Measurements from ENCODE around the gene RTCB.
"Not testable (repeated sequence)": the region's sequence is repeated elsewhere in the genome, so short reads cannot be mapped to it uniquely, and the experiment has no call there.

Gene RTCB

DNA sequence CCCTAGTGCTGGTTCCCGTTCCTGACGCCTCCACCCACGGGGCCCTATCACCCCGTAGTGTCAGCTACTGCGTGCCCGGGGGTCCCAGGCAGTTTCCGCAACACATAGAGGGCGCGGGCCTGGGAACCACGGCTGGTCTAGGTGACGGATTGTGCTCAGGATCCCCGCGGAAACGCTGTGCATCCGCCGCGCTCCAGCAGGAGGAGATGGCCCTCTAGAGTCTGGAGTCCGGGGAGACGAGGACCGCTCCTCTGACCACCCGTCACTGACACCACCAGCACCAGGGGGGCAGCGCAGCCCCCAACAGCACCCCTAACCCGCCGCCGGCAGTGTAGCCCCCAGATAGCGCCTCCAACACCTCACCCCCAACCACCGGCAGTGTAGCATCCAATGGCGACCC lies 58.8 kb downstream of the RTCB start:
- CTCF ChIA-PET = no interaction called here
- H3K4me3 ChIP-seq (ENCODE audit: low read depth, low read length) = no peak overlapping the region
- POLR2A ChIA-PET = no interaction called here
- TF ChIP-seq CTCF (IDR thresholded peaks at IDR 0.05; ENCODE audit: insufficient read depth, low read length, missing control alignments) = no peak
- DNase-seq (ENCODE audit: low read depth, low spot score) = no peak

DNA sequence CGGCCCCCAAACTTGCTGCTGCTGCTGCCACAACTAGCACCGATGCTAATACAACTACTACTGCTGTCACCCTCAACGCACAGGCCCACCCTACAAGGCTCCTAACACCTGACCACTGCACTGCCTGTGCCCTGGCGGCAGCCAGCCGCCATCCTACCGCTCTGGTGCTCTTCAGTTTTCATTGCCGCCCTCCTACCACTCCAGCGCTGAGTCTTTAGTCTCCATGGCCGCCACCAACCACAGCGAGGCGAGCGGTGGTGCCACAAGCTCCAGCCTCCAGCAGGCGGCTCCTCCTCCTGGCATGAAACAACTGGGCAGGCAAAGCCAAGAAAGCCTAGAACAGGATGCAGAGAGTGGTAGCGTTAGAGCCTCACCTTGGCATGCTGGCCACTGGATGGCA lies 59.4 kb downstream of the RTCB start:
- CTCF ChIA-PET = no interaction called here
- TF ChIP-seq CTCF (IDR thresholded peaks at IDR 0.05; ENCODE audit: insufficient read depth, low read length, missing control alignments) = no peak

DNA sequence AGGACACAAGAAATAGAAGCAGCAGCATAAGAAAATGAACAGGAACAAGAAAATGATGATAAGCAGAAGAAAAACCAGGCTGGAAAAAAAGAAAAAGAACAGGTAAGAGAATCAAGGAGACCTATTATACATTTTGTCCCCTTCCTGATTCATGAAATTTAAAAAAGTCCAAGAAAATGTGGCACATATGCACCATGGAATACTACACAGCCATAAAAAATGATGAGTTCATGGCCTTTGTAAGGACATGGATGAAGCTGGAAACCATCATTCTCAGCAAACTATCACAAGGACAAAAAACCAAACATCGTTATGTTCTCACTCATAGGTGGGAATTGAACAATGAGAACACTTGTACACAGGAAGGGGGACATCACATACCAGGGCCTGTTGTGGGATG lies 60.2 kb downstream of the RTCB start:
- H3K4me3 ChIP-seq (ENCODE audit: low read depth, low read length); CTCF ChIA-PET; DNase-seq (ENCODE audit: low read depth, low spot score); POLR2A ChIA-PET: not testable (repeated sequence)

More for the DNA sequence above, 59.4 kb downstream of the RTCB start:
- no peak for DNase-seq (ENCODE audit: low read depth, low spot score)
- no peak overlapping the region for H3K4me3 ChIP-seq (ENCODE audit: low read depth, low read length)
- POLR2A ChIA-PET = no interaction called here

- ChIA-PET CTCF (no interaction called here), POLR2A (no interaction called here)
- H3K4me3 ChIP-seq (ENCODE audit: low read depth, low read length) = no peak overlapping the region
- DNase-seq (ENCODE audit: low read depth, low spot score) = no peak
- no peak for TF ChIP-seq CTCF (IDR thresholded peaks at IDR 0.05; ENCODE audit: insufficient read depth, low read length, missing control alignments)
Observed at GRCh38 chr22:32348031-32348611, 63.9 kb downstream of the RTCB start.

- CTCF ChIA-PET = no interaction called here
Observed at GRCh38 chr22:32343941-32344340, 68.1 kb downstream of the RTCB start.

GRCh38 chr22:32342977-32343376 lies 69.1 kb downstream of the RTCB start:
- no peak for DNase-seq (ENCODE audit: low read depth, low spot score)
- POLR2A ChIA-PET = no interaction called here
- H3K4me3 ChIP-seq (ENCODE audit: low read depth, low read length) = no peak overlapping the region
- CTCF ChIA-PET = no interaction called here
- TF ChIP-seq CTCF (IDR thresholded peaks at IDR 0.05; ENCODE audit: insufficient read depth, low read length, missing control alignments) = no peak

More at GRCh38 chr22:32343941-32344340, 68.1 kb downstream of the RTCB start:
- no peak for DNase-seq (ENCODE audit: low read depth, low spot score)
- POLR2A ChIA-PET = no interaction called here
- TF ChIP-seq CTCF (IDR thresholded peaks at IDR 0.05; ENCODE audit: insufficient read depth, low read length, missing control alignments) = no peak
- H3K4me3 ChIP-seq (ENCODE audit: low read depth, low read length) = no peak overlapping the region

- CTCF ChIA-PET = no interaction called here
- no peak overlapping the region for H3K4me3 ChIP-seq (ENCODE audit: low read depth, low read length)
- no peak for DNase-seq (ENCODE audit: low read depth, low spot score)
- no peak for TF ChIP-seq CTCF (IDR thresholded peaks at IDR 0.05; ENCODE audit: insufficient read depth, low read length, missing control alignments)
- POLR2A ChIA-PET = no interaction called here
Observed at GRCh38 chr22:32341122-32341740, 70.8 kb downstream of the RTCB start.
